ENCODE results near the gene CRYBA1. TPM values are rescaled to one million over a fixed set of nuclear protein-coding genes. Genes with fewer than 3 reads are reported as not detected.
"Not testable (repeated sequence)": the region's sequence is repeated elsewhere in the genome, so short reads cannot be mapped to it uniquely, and the experiment has no call there.

Gene CRYBA1
- not detected for total RNA-seq

- Histone ChIP-seq H3K27me3 (replicated peaks; ENCODE audit: insufficient read depth) (no peaks in the 10 kb centered on the region), H3K9me3 (no peaks in the 10 kb centered on the region), H3K4me3 (no peak within 1 kb of the TSS), H3K4me1 (replicated peaks) (no peaks in the 10 kb centered on the region), H3K36me3 (no peaks in the 10 kb centered on the region), H3K27ac (no peak within 1 kb of the TSS)
- DNase-seq (ENCODE audit: low spot score): no peak
- TF ChIP-seq CTCF (IDR thresholded peaks at IDR 0.05): no peak
- no peak for TF ChIP-seq POLR2A (IDR thresholded peaks at IDR 0.05)
- no peak for TF ChIP-seq POLR2AphosphoS5 (IDR thresholded peaks at IDR 0.05)
- WGBS: 58% methylated on average over 1 of the region's 1 CpG
- intact Hi-C loops (cut with DNase I): no loop called here
Observed at GRCh38 chr17:29246628-29247027, at the start of gene CRYBA1. CRYBA1 (plus strand) TSS chr17:29246859; CDS start chr17:29246864, 5 bp downstream.

GRCh38 chr17:29197516-29198272 is 49.0 kb upstream of the CRYBA1 start:
- no peak overlapping the region for H3K4me3 ChIP-seq
- TF ChIP-seq POLR2A (IDR thresholded peaks at IDR 0.05) (no peak), CTCF (IDR thresholded peaks at IDR 0.05) (no peak), POLR2AphosphoS5 (IDR thresholded peaks at IDR 0.05) (no peak)
- no peaks in the 10 kb centered on the region for H3K36me3 ChIP-seq
- no peak overlapping the region for H3K27ac ChIP-seq
- intact Hi-C loops (cut with DNase I): no loop called here
- no peaks in the 10 kb centered on the region for H3K4me1 ChIP-seq (replicated peaks)
- no peak for DNase-seq (ENCODE audit: low spot score)
- no peaks in the 10 kb centered on the region for H3K27me3 ChIP-seq (replicated peaks; ENCODE audit: insufficient read depth)
- WGBS: 87% methylated on average over 16 of the region's 16 CpGs
- no peaks in the 10 kb centered on the region for H3K9me3 ChIP-seq

GRCh38 chr17:29204068-29204804 is 42.4 kb upstream of the CRYBA1 start:
- H3K9me3 ChIP-seq; H3K36me3 ChIP-seq; intact Hi-C loops (cut with DNase I); H3K27ac ChIP-seq; H3K4me1 ChIP-seq (replicated peaks); H3K27me3 ChIP-seq (replicated peaks; ENCODE audit: insufficient read depth); DNase-seq (ENCODE audit: low spot score); H3K4me3 ChIP-seq: not testable (repeated sequence)
- 73% methylated on average over 16 of the region's 16 CpGs for WGBS

- Histone ChIP-seq H3K27me3 (replicated peaks; ENCODE audit: insufficient read depth) (no peaks in the 10 kb centered on the region), H3K4me1 (replicated peaks) (no peaks in the 10 kb centered on the region), H3K36me3 (no peaks in the 10 kb centered on the region), H3K4me3 (no peak overlapping the region), H3K9me3 (no peaks in the 10 kb centered on the region), H3K27ac (no peak overlapping the region)
- TF ChIP-seq POLR2A (IDR thresholded peaks at IDR 0.05): no peak
- TF ChIP-seq CTCF (IDR thresholded peaks at IDR 0.05): no peak
- TF ChIP-seq POLR2AphosphoS5 (IDR thresholded peaks at IDR 0.05): no peak
- WGBS: 81% methylated on average over 2 of the region's 2 CpGs
- intact Hi-C loops (cut with DNase I): no loop called here
- no peak for DNase-seq (ENCODE audit: low spot score)
Observed at GRCh38 chr17:29205047-29205446, 41.6 kb upstream of the CRYBA1 start.

- no peak for DNase-seq (ENCODE audit: low spot score)
- intact Hi-C loops (cut with DNase I): no loop called here
- Histone ChIP-seq H3K36me3 (no peaks in the 10 kb centered on the region), H3K9me3 (no peaks in the 10 kb centered on the region), H3K4me3 (no peak overlapping the region), H3K27me3 (replicated peaks; ENCODE audit: insufficient read depth) (no peaks in the 10 kb centered on the region), H3K4me1 (replicated peaks) (no peaks in the 10 kb centered on the region), H3K27ac (no peak overlapping the region)
- 89% methylated on average over 2 of the region's 2 CpGs for WGBS
- no peak for TF ChIP-seq POLR2AphosphoS5 (IDR thresholded peaks at IDR 0.05)
- no peak for TF ChIP-seq POLR2A (IDR thresholded peaks at IDR 0.05)
- TF ChIP-seq CTCF (IDR thresholded peaks at IDR 0.05): no peak
Observed at GRCh38 chr17:29207975-29208374, 38.7 kb upstream of the CRYBA1 start.
